ENCODE measurements around the gene NFIB.

DNA sequence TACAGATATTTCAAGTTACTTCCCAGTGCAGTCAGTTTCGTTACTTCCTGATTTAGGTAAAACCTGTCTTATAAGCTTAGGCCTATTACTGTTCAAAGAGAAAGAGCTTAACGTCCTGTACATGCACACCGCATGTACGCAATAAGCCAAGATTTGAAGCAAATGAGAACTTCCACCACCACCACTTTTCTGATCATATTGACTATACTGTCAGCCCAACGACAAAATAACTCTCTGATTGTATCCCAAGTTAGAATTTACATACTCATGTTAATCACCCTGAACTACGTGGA, 5.1 kb downstream of the NFIB start:
- TF ChIP-seq BACH1 (IDR thresholded peaks at IDR 0.05; ENCODE audit: low read length): no peak
- no peak for TF ChIP-seq CBX5 (IDR thresholded peaks at IDR 0.05; ENCODE audit: low read depth, low read length)
- no peak for TF ChIP-seq CTCF (IDR thresholded peaks at IDR 0.05; ENCODE audit: control extremely low read depth in 1 of 3, insufficient read depth in 1 of 3, low read depth in 1 of 3, low read length in 3 of 3)
- TF ChIP-seq POLR2AphosphoS5 (IDR thresholded peaks at IDR 0.05; ENCODE audit: low read depth, low read length): no peak
- no peak for TF ChIP-seq USF2 (IDR thresholded peaks at IDR 0.05; ENCODE audit: low read length)
